CD4-positive, CD25-positive, alpha-beta regulatory T cell (primary cell): ENCODE results near the gene SLC25A6. TPM values are rescaled to one million over a fixed set of nuclear protein-coding genes. Genes with fewer than 3 reads are reported as not detected.

Source experiments
- ATAC-seq, 2 donors: fragments of 150-1000 bp; cut with Tn5 transposase; one replicate each; pipeline ENCODE4 v1.10.0; 2021; ENCODE audit warnings: low read depth in 2 of 2, moderate number of reproducible peaks in 2 of 2, moderate library complexity in 1 of 2
- DNase-seq, 3 donors: peaks; one replicate each; pipeline versions ENCODE4 v3.0.0 to v3.0.0-alpha.2; 2012 to 2022; ENCODE audit warnings: mixed read lengths in 1 of 3
- H3K27ac ChIP-seq: one replicate; pipeline ENCODE4 v1.7.0; 2013; ENCODE audit warnings: mild to moderate bottlenecking, low read length; ENCODE audit not compliant: insufficient read depth, poor library complexity, severe bottlenecking
- H3K27me3 ChIP-seq: one replicate; pipeline ENCODE4 v1.7.0; 2013; ENCODE audit warnings: low read length; ENCODE audit not compliant: control insufficient read depth, insufficient read depth
- H3K36me3 ChIP-seq: one replicate; pipeline ENCODE4 v1.7.0; 2013; ENCODE audit warnings: mild to moderate bottlenecking, low read length, moderate library complexity; ENCODE audit not compliant: control insufficient read depth, insufficient read depth
- H3K4me1 ChIP-seq: 2 replicates; pipeline ENCODE4 v1.7.0; 2013; ENCODE audit warnings: mild to moderate bottlenecking, low read length; ENCODE audit not compliant: insufficient read depth, control insufficient read depth, poor library complexity, severe bottlenecking
- H3K4me3 ChIP-seq: one replicate; pipeline ENCODE4 v1.7.0; 2013; ENCODE audit warnings: low read depth, mild to moderate bottlenecking, low read length, moderate library complexity
- H3K9me3 ChIP-seq, 2 experiments: 1 replicate in 1 of 2; 2 replicates in 1 of 2; pipeline ENCODE4 v1.7.0; 2013; ENCODE audit warnings: low read length in 2 of 2, mild to moderate bottlenecking in 1 of 2, moderate library complexity in 1 of 2; ENCODE audit not compliant: control insufficient read depth in 2 of 2
- H3K27ac Mint-ChIP-seq, 3 donors: one replicate each; pipeline ENCODE4 v1.8.0; 2020 to 2022; ENCODE audit warnings: mild to moderate bottlenecking in 3 of 3, mixed read lengths in 3 of 3, moderate library complexity in 2 of 3
- H3K27me3 Mint-ChIP-seq: one replicate; pipeline ENCODE4 v1.8.0; 2022; ENCODE audit warnings: mild to moderate bottlenecking, mixed read lengths
- H3K36me3 Mint-ChIP-seq: one replicate; pipeline ENCODE4 v1.8.0; 2020; ENCODE audit warnings: mixed read lengths
- H3K4me1 Mint-ChIP-seq, 4 donors: one replicate each; pipeline ENCODE4 v1.8.0; 2020 to 2022; ENCODE audit warnings: mixed read lengths in 4 of 4, mild to moderate bottlenecking in 1 of 4
- H3K4me3 Mint-ChIP-seq, 4 donors: one replicate each; pipeline ENCODE4 v1.8.0; 2020 to 2022; ENCODE audit warnings: mild to moderate bottlenecking in 4 of 4, mixed read lengths in 4 of 4, moderate library complexity in 3 of 4
- H3K9me3 Mint-ChIP-seq, 7 donors: one replicate each; pipeline ENCODE4 v1.8.0; 2020 to 2022; ENCODE audit warnings: mixed read lengths in 7 of 7, mild to moderate bottlenecking in 3 of 7, moderate library complexity in 2 of 7
- polyA plus RNA-seq, 4 donors: library from polyadenylated mRNA; unstranded; fragments of 300-500 nt; fragmentation: Illumina TruSeq; gene quantifications; one replicate each; pipeline ENCODE4 v1.2.3, GENCODE V29; 2021
- total RNA-seq: library from RNA; stranded (reverse); gene quantifications from one replicate; pipeline ENCODE4 v1.2.3, GENCODE V29; 2022

SLC25A6 gene
- total and polyA plus RNA-seq, 5 donors from 2014 or later = 277 to 535 (median 472) TPM

- DNase-seq = no peak
- Mint-ChIP-seq H3K4me3 (peak overlapping the region in 1 of 4 donors; percentile 96), H3K27me3 (no peaks in the 10 kb centered on the region), H3K27ac (no peak overlapping the region), H3K9me3 (peaks cover 0 to 2% (median 0%) of the 10 kb centered on the region in 7 donors), H3K36me3 (peaks cover 46% of the 10 kb centered on the region), H3K4me1 (peaks cover 0 to 44% (median 11%) of the 10 kb centered on the region in 4 donors)
- peaks cover 25% of the 10 kb centered on the region for H3K4me1 ChIP-seq
- no peak overlapping the region for H3K27ac ChIP-seq
- no peaks in the 10 kb centered on the region for H3K27me3 ChIP-seq
- ATAC-seq = no peak
- peaks cover 59% of the 10 kb centered on the region for H3K36me3 ChIP-seq
- no peaks in the 10 kb centered on the region for H3K9me3 ChIP-seq
- no peak overlapping the region for H3K4me3 ChIP-seq
Measured at GRCh38 chrX:1387141-1387776, 4.7 kb downstream of the SLC25A6 start.

GRCh38 chrX:1386338-1387127 is 5.4 kb downstream of the SLC25A6 start:
- H3K4me3 ChIP-seq = no peak overlapping the region
- Mint-ChIP-seq H3K4me3 (peak overlapping the region in 1 of 4 donors; percentile 69), H3K9me3 (peaks cover 0 to 2% (median 0%) of the 10 kb centered on the region in 7 donors), H3K27me3 (no peaks in the 10 kb centered on the region), H3K4me1 (peaks cover 0 to 46% (median 11%) of the 10 kb centered on the region in 4 donors), H3K27ac (peak overlapping the region in 1 of 3 donors; percentile 36), H3K36me3 (peaks cover 46% of the 10 kb centered on the region)
- H3K27ac ChIP-seq = no peak overlapping the region
- no peaks in the 10 kb centered on the region for H3K27me3 ChIP-seq
- peaks cover 25% of the 10 kb centered on the region for H3K4me1 ChIP-seq
- DNase-seq (no peak), ATAC-seq (no peak)
- peaks cover 59% of the 10 kb centered on the region for H3K36me3 ChIP-seq
- no peaks in the 10 kb centered on the region for H3K9me3 ChIP-seq

GRCh38 chrX:1385253-1386223 is 6.4 kb downstream of the SLC25A6 start:
- H3K9me3 Mint-ChIP-seq = peaks cover 0 to 2% (median 0%) of the 10 kb centered on the region in 7 donors
- peak overlapping the region in 2 of 3 donors; percentile 20 to 69 for H3K27ac Mint-ChIP-seq
- no peak for DNase-seq
- Histone ChIP-seq H3K9me3 (no peaks in the 10 kb centered on the region), H3K4me3 (no peak overlapping the region), H3K4me1 (peaks cover 16% of the 10 kb centered on the region), H3K36me3 (peaks cover 59% of the 10 kb centered on the region), H3K27ac (no peak overlapping the region), H3K27me3 (no peaks in the 10 kb centered on the region)
- H3K27me3 Mint-ChIP-seq = no peaks in the 10 kb centered on the region
- H3K4me1 Mint-ChIP-seq = peaks cover 0 to 38% (median 8%) of the 10 kb centered on the region in 4 donors
- peaks cover 46% of the 10 kb centered on the region for H3K36me3 Mint-ChIP-seq
- ATAC-seq = no peak
- H3K4me3 Mint-ChIP-seq = peak overlapping the region in 2 of 4 donors; percentile 7 to 69

GRCh38 chrX:1384658-1385252 is 7.2 kb downstream of the SLC25A6 start:
- Mint-ChIP-seq H3K36me3 (peaks cover 46% of the 10 kb centered on the region), H3K4me3 (peak overlapping the region in 3 of 4 donors; percentile 32 to 47 (median 35)), H3K27me3 (no peaks in the 10 kb centered on the region), H3K27ac (peak overlapping the region in 2 of 3 donors; percentile 20 to 69), H3K4me1 (peaks cover 0 to 35% (median 8%) of the 10 kb centered on the region in 4 donors), H3K9me3 (peaks cover 0 to 2% (median 0%) of the 10 kb centered on the region in 7 donors)
- H3K4me3 ChIP-seq = no peak overlapping the region
- H3K9me3 ChIP-seq = no peaks in the 10 kb centered on the region
- peaks cover 9% of the 10 kb centered on the region for H3K4me1 ChIP-seq
- H3K27ac ChIP-seq = no peak overlapping the region
- DNase-seq = no peak
- no peak for ATAC-seq
- no peaks in the 10 kb centered on the region for H3K27me3 ChIP-seq
- peaks cover 53% of the 10 kb centered on the region for H3K36me3 ChIP-seq

GRCh38 chrX:1380672-1381233 is 11.2 kb downstream of the SLC25A6 start:
- DNase-seq = no peak
- no peak overlapping the region for H3K27ac Mint-ChIP-seq

GRCh38 chrX:1378306-1378759 is 13.6 kb downstream of the SLC25A6 start:
- Histone ChIP-seq H3K36me3 (no peaks in the 10 kb centered on the region), H3K4me1 (no peaks in the 10 kb centered on the region), H3K9me3 (no peaks in the 10 kb centered on the region), H3K27ac (no peak overlapping the region), H3K4me3 (no peak overlapping the region), H3K27me3 (no peaks in the 10 kb centered on the region)
- DNase-seq (no peak), ATAC-seq (peak in 1 of 2 donors; percentile 17)
- Mint-ChIP-seq H3K4me1 (peaks cover 0 to 6% (median 0%) of the 10 kb centered on the region in 4 donors), H3K27ac (no peak overlapping the region), H3K9me3 (no peaks in the 10 kb centered on the region), H3K36me3 (peaks cover 2% of the 10 kb centered on the region), H3K27me3 (no peaks in the 10 kb centered on the region), H3K4me3 (peak overlapping the region in 1 of 4 donors; percentile 75)

More at GRCh38 chrX:1380672-1381233, 11.2 kb downstream of the SLC25A6 start:
- peaks cover 0 to 2% (median 0%) of the 10 kb centered on the region in 7 donors for H3K9me3 Mint-ChIP-seq
- no peak for ATAC-seq
- H3K36me3 Mint-ChIP-seq = peaks cover 24% of the 10 kb centered on the region
- no peak overlapping the region for H3K27ac ChIP-seq
- H3K4me3 ChIP-seq = no peak overlapping the region
- H3K36me3 ChIP-seq = peaks cover 14% of the 10 kb centered on the region
- no peaks in the 10 kb centered on the region for H3K27me3 Mint-ChIP-seq
- H3K4me3 Mint-ChIP-seq = no peak overlapping the region
- no peaks in the 10 kb centered on the region for H3K9me3 ChIP-seq
- peaks cover 0 to 6% (median 0%) of the 10 kb centered on the region in 4 donors for H3K4me1 Mint-ChIP-seq
- no peaks in the 10 kb centered on the region for H3K27me3 ChIP-seq
- H3K4me1 ChIP-seq = no peaks in the 10 kb centered on the region
